ENCODE results near the gene SLC6A1.

DNA sequence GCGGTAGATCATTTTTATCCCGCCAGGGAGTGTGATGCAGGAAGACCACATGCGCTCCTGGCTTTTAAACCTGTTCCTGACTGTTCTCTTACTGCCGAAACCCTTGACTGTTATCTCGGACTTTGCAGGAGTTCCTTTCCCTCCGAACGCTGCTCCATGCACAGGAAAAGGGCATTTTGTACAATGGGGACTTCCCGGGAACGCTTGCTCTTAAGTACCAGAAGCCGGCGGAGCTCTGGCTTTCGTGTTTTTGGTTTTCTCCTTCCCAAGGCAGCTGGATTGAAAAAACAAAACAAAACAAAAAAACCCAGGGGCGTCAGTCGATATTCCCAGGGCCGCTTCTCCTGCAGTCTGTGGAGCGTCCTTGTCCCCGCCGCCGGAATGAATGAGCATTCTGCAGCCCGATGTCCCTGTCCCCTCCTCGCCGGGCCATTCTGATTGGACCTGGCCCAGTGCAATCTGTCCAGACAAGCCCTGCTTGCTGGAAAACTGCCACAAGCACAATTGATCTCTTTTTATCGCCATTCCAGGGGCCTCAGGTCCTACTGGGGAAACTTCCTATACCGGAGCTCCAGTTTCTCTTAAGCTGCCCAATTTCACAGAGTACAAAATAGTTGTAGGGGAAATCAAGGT lies 44.8 kb downstream of the SLC6A1 start:
- TF ChIP-seq GATA3 (IDR thresholded peaks at IDR 0.05; ENCODE audit: low read depth, low read length) (no peak), GATA2 (IDR thresholded peaks at IDR 0.05; ENCODE audit: low read depth, low read length) (no peak)
